ENCODE measurements around the gene GLCCI1.

GRCh38 chr7:8042796-8043535 lies 74.4 kb downstream of the GLCCI1 start:
- TF ChIP-seq POLR2AphosphoS5 (IDR thresholded peaks at IDR 0.05; ENCODE audit: low read length): no peak
- no peak for TF ChIP-seq NFYA (IDR thresholded peaks at IDR 0.05; ENCODE audit: borderline replicate concordance, low read depth, low read length)
- TF ChIP-seq, protein P1, sequence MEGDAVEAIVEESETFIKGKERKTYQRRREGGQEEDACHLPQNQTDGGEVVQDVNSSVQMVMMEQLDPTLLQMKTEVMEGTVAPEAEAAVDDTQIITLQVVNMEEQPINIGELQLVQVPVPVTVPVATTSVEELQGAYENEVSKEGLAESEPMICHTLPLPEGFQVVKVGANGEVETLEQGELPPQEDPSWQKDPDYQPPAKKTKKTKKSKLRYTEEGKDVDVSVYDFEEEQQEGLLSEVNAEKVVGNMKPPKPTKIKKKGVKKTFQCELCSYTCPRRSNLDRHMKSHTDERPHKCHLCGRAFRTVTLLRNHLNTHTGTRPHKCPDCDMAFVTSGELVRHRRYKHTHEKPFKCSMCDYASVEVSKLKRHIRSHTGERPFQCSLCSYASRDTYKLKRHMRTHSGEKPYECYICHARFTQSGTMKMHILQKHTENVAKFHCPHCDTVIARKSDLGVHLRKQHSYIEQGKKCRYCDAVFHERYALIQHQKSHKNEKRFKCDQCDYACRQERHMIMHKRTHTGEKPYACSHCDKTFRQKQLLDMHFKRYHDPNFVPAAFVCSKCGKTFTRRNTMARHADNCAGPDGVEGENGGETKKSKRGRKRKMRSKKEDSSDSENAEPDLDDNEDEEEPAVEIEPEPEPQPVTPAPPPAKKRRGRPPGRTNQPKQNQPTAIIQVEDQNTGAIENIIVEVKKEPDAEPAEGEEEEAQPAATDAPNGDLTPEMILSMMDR (IDR thresholded peaks at IDR 0.05 in 2 of 3, conservative IDR thresholded peaks at IDR 0.05 in 1 of 3; ENCODE audit: control insufficient read depth in 2 of 3, extremely low read depth in 1 of 3, insufficient read depth in 1 of 3, low read depth in 3 of 3, low read length in 3 of 3): no peak
- no peak for TF ChIP-seq SREBF2 (IDR thresholded peaks at IDR 0.05; ENCODE audit: low read length)
